Stimulated activated CD8-positive, alpha-beta memory T cell treated with anti-CD3 and anti-CD28 coated beads, Interleukin-7, amount 100 ng/mL, for 4 hours (primary cell): ENCODE results near the gene ANKRD44.
A peak's percentile ranks its signal among the peaks of the same experiment; 100 is the strongest.
"Not testable (repeated sequence)": the region's sequence is repeated elsewhere in the genome, so short reads cannot be mapped to it uniquely, and the experiment has no call there.

ENCODE experiments used
- DNase-seq, 2 donors: peaks; one replicate each; pipeline ENCODE4 v3.0.0-alpha.2; 2020; ENCODE audit warnings: low read depth in 2 of 2

The ANKRD44 gene

DNA sequence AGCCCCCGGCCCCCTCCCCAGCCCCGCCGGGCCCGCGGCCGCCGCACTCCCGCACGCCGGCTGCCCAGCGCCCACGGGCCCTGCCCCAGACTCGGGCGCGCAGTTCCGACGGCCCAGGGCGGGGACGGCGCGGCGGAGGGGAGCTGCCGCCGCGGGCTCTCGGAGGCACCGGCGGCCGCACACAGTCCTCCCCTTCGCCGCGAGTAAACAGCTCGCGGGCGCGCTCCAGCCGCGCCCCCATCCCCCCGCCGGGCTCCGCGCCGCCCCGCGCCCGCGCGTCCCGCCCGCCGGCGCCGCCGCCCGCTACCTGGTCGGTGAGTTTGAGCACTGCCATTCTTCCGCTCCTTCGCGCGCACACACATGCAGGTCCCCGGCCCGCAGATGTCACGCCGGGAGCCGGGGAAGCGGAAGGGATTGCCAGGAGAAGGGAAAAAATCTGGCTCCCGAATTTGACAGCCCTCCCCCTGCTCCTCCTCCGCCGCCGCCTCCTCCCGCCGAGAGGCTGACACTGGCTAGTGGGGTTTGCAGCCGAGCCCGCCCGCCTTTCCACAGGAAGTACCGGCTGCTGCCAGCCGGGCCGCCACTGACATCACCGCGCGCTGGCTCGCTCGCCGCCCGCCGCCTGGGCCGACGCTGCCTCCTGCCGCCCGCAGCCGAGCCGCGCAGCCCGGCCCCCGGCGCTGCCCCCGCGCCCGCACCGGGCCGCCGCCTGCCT lies at the start of gene ANKRD44:
TSS of gene ANKRD44 (minus strand) at position 510 of the 715 bp plus-strand sequence. CDS start at position 334, 176 bp downstream.
- peak; percentile 79 to 89 for DNase-seq

DNA sequence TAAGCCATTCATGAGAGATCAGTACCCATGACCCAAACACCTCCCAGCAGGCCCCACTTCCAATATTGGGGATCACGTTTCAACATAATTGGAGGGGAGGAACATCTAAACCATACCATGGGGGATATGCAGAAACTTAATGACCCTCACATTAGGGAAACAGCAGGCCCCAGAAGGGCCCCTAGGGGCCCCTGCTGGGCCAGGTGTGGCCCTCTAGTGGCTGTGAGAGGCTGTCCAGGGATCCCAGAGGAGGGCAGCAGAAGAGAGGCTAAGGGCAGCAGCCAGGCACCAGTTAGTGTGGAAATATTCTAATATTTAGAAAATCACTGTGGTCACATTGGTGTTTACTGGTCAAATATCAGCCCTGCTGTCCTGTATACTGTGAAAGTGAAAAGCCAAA lies 49.3 kb upstream of the ANKRD44 start:
- no peak for DNase-seq

DNA sequence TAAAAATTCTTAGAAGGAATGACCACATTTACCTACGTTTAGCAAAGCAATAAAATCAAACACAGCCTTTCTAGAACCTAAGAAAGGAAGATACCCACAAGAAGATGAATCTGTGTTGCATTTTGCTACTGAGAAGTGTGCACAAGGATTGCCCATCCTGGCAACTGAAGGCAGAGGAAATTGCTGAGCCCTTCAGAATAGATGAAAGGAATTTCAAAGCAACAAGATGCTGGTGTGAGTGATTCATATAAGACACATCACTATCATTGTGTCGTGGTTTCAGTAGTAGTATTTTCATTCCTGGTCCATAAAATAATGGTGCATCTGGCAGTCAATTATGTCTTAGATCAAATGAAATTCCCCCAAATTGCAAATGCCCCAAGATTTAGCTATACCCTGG lies 48.4 kb upstream of the ANKRD44 start:
- DNase-seq: no peak

DNA sequence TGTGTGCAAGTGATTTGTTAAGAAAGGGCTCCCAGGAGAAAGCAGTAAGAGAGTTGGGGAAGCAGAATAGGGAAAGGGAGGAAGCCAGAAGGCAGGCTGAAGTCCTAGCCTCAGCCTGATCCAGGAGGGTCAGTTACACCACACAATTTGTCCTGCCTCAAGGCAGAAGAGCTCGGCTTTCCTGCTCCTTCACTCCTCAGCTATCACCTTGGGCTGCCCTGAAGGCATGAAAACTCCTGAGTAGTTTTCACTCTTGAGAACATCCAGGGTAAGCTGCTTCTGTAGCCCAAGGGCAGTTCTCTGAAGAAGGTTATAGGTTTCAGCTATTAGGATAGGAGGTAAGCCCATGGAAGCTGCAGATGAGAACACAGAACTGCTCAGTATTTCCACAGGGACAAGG lies 47.4 kb upstream of the ANKRD44 start:
- no peak for DNase-seq

DNA sequence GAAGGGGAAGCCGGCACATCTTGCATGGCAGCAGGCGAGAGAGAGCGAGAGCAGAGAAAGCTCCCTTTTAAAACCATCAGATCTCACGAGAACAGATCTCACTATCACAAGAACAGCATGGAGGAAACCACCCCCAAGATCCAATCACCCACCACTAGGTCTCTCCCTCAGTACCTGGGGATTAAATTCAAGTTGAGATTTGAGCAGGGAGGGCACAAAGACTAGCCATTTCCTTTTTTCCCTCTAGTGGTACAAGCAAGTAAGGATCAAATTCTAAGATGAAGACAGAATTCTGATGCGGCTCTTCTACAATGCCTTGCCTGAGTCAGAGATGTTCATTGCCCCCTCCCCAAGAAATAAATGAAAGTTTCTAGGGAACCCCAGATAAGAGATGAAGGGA lies 45.6 kb upstream of the ANKRD44 start:
- no peak for DNase-seq

DNA sequence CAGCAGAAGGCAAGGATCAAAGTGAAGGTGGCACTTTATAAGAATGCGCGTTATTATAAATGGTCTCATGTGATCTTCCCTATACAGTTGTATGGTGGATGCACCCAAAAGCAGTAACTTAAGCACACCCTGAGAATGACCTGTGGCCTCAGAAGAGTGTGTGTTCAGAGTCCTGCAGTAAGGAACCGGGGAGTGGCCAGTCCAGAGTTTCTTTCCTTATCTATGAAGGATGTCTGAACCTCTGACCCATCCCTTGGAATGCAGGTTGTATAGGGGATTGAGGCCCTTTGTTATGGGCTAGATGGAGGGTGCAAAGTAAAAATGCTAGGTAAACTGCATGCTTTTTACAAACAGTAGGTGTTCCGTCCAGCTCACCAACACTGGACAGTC lies 43.6 kb upstream of the ANKRD44 start:
- no peak for DNase-seq

DNA sequence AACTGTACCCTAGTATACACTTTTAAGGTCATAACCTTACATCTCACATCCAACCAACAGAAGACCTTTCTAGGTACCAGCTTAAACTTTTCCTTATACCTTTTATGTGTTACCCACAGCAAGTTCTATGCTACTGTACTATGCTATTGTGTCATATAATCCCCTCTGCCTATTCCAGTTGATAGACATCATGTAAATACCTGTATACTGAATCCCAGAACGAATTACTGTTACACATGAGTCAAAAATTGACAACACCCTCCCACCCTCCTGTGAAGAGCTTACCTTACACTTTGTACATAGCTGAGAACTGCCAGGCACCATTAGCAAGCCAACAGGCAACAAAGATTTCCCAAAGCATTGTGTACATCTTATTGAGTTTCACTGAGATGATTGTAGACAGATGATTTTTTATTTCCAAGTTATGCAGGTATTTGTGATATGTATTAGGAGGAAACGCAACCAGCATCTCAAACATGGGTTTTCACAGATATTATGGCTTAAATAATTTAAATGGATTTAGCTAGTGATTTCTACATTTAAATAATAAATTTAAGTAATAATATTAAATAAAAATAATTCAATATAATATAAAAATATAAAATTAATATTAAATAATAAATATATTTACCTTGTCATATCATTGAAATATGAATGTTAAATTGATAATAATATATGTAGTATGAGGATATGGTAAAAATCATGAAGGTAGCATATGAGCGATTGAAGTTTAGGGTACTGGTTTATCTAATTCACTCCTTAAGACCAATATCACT lies 43.0 kb upstream of the ANKRD44 start:
- no peak for DNase-seq

DNA sequence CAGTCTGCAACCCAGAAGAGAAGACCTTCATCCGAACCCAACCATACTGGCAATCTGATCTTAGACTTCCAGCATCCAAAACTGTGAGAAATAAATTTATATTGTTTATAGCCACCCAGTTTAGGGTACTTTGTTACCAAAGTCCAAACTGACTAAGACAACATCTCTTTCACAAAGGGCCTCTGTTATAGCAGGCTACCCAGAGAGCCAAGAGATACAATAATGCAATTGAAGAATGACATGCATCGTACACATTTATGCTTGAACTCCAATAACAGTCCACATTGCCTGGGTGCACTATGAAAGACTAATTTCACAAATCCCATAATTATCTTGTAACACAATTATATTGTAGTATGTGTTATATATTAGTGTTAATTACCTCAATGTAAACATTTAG lies 39.1 kb upstream of the ANKRD44 start:
- DNase-seq: no peak

DNA sequence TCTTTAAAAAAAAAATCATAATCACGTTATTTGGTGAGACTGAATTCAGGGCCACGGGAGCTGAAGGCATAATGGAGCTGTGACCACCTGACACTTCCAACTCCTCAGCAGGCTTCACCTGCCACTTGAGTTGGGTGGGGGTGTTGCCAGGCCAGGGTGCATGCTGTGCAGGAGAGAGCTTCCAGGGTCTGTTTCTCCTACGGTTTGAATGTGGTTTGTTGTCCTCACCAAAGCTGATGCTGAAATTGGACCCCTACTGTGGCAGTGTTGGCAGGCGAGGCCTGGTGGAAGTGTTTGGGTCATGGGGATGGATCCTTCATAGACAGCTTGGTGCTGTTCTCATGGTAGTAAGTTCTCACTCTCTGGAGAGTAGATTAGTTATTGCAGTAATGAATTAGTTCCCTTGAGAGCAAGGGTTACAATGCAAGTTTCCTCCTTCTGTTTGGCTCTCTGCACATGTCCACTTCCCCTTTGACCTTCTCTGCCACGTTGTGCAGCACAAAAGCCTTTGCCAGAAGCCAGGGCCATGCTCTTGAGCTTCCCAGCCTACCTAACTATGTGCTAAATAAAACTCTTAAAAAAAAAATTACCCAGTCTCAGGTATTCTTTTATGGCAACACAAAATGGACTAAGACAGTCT lies 38.3 kb upstream of the ANKRD44 start:
- DNase-seq: no peak

DNA sequence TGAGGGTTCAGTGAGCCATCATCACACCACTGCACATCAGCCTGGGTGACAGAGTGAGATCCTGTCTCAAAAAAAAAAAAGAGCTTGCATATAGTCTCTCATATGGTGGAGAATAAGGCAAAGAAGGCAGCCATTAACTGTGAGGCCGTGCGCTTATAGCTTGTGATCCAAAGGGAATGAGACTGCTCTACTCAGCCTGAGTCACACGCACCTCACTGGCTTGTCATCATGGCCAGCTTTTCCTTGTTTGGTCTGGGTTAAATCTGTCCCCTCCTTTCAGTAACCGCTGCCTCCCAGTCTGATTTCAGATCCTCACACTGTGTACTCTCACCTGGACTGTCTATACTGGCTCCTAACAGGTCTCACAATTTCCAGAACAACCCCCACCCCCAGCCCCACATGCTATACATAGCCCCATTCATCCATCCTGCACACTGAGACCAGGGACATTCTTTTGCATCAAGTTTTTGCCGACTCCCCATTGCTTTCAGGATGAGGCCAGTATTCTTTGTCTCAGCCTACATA lies 35.3 kb upstream of the ANKRD44 start:
- DNase-seq: no peak

DNA sequence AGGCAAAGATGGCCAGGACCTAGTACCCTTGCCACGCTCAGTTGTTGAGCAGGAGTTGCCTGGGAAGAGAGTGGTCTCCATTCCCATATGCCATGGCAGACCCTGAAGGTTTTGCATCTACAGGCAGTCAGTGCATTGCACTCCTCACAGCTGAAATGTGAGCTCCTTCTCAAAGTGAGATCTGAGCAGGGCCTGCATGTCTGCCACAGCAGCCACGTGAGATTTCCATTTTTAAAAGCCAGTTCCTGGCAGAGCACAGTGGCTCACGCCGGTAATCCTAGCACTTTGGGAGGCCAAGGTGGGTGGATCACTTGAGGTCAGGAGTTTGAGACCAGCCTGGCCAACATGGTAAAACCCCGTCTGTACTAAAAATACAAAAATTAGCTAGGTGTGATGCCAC lies 33.4 kb upstream of the ANKRD44 start:
- DNase-seq: not testable (repeated sequence)

DNA sequence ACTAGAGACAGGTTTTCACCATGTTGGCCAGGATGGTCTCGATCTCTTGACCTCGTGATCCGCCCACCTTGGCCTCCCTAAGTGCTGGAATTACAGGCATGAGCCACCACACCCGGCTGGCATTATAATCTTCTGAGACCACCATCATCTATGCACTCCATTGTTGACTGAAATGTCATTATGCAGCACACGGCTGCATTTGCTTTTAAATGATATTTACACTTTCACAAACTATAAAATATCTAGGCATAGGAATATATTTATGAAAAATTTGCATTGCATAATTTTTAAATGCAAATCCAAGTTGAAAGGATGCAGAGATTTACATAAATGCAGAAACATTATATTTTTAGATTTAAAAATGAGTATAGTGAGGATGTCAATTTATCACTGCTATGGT lies 30.0 kb upstream of the ANKRD44 start:
- no peak for DNase-seq

DNA sequence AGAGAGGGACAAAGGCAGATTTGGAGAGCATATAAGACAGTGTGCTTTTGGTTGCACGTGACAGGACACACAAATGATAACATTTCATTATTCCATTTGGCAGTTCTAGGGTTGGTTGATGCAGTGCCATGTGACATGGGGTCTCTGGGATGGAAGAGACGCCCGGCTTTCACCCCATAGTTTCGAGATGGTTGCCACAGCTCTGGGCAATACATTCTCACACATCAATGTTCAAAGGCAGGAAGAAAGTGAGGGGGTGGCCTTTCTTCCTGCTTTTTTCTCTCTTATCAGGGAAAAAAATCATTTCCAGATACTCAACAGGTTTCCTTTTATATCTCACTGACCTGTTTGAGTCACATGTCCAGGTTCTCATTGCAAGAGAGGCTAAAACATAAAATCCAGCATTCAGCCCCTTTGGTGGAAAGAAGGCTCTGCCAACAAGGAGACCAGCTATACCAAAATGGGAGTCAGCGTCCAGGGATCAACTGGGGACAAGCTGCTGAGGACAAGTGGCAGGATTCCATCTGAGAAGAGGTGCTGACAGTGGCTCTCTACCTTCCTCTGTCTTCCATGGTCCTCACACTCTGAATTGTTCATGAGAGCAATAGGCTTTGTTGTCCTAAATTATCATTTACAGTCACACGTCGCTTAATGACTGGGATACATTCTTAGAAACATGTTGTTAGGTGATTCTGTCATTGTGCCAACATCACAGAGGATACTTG lies 29.1 kb upstream of the ANKRD44 start:
- no peak for DNase-seq

DNA sequence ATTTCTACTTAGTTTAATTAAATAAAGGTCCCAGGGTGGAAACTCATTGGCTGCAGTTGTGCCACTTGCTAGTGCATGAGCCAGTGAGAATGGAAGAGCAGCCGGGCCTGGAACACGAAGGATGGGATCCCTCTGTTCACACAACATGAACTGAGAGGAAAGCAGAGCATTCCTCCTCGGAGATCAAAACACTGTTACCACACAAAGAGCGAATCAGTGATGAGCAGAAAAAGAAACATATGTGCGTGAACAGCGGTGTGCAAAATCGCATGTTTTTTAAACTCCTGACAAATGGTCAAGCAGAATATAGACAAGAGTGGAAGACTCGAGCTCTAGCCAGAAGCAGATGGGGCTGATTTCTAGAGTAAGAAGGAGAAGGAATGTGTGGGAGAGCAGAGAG lies 28.4 kb upstream of the ANKRD44 start:
- DNase-seq: no peak

DNA sequence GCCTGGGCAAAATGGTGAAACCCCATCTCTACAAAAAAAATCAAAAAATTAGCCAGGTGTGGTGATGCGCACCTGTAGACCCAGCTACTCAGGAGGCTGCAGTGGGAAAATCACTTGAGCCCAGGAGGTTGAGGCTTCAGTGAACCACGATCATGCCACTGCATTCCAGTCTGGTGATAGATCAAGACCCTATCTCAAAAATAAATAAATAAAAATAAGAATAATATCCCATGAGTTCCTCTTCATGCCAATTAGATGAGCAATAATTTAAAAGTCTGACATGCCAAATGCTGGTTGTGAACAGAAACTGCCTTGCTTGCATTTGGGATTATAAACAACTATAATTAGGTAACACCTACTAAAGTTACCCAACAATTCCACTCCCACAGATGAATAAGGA lies 22.1 kb upstream of the ANKRD44 start:
- no peak for DNase-seq

DNA sequence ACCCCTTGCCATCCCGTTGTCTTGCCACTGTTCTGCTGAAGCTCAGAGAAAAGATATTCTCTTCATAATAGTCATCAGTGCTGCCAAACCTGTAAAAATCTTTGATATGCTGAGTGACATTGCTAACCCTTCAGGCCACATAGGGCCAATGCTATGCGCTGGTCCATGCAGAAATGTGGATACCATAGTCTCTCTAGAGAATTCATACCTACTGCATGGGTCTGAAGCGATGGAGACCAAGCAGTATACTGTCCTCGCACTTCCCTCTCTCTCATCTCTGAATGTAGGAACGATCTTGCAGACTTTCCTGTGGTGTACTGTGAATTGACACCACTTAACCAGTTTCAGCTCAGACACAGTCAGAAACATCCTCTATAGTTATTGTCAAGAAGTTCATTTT lies 17.9 kb upstream of the ANKRD44 start:
- no peak for DNase-seq

DNA sequence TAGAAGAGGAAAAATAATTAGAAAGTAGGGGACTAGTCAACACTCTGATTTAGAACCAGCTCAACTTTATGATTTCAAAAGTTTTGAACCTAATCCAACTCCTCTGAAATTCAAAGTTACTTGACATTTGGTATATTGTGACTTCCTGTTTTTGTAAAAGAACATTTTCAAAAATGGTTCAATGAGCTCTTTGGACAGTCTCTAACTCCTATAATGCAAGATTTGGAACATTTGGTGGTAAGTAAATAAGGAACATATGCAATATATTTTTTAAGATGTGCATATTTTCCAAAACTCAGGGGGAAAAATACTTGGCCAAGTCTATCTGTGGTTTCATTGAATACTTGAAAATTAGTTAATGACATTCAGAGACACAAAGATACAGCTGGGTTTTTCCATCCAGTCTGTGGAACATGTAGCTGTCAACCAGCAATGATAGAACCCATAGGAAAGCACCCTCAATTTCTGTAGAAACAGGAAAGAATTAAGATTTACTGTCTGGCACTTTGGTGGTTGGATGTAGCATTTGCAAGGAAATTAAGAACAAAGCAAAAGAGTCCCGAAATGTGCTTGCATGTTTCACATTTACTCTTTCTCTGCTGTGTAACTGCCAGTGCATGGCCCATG lies 17.0 kb upstream of the ANKRD44 start:
- DNase-seq: no peak

DNA sequence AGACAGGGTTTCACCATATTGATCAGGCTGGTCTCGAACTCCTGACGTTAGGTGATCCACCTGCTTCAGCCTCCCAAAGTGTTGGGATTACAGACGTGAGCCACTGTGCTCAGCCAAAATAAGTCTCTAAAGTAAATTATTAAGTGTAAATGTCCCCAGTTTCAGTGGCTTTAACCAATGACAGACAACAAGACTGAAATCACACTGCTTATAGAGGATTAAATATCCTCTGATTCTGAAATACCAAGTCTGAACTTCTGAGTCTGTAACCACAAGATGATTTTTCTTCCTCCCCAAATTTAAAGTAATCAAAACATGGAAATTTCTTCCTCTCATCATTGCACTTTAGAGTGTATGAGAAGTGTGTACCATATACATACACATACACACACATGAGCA lies 16.5 kb upstream of the ANKRD44 start:
- no peak for DNase-seq

DNA sequence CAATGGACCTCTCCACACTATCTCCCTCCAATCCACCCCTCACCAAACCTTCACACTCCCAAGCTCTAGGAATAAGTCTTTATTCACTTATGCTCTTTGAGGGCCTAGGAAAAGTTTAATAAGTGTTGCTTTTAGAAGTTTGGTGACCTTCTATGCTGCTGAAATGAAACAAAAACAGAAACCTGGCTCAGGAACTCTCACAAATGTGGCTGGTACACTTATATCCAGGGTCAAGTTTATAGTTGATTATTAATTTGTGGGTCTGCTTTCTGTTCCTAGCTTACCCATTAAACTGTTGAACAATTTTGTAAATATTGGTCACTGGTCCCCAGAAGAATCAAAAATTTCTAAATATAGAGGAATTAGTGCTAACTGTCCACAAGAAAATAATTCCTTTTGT lies 14.2 kb upstream of the ANKRD44 start:
- DNase-seq: no peak

DNA sequence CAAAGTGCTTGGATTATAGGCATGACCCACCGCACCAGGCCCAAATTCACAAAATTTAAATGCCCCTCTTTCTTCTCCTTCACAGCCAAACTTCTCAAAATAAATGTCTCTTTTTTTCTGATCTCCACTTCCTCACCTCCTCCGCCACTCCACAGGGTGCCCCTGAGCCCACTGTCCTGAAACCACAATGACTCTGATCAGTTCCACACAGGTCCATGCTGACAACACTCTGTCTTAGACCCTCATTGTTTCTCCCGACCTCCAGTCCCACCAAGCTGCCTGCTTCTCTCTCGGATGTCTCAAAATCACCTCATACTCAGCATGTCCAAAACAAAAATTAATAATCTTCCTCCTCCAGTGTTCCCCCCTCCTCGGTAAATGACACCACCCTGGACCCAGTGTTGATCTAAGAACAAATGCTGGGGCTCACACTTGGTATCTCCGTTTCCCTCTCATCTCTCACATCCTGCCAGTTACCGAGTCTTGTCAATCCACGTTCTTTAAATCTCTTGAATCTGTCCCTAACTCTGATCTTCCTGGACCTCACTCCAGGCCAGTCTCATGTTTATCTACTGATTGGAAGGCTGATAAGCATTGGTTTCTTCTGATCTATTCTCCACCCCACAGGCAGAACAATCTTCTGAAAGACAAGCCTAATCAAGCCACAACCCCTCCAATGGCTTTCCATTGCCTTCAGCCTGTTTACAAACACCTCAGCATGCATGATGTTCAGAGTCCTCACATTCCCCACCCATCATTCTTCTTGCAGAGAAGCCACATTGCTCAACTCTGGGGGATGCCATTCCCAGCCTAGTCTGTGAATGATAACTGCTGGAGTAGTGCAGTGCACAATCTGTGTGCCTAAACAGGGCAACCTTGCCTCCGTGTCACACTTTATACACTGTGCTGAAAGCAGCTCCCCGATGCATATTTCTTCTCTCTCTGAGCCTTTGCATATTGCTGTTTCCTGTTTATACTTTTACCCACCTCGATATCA lies 12.4 kb upstream of the ANKRD44 start:
- no peak for DNase-seq
